HG03432 (cell line): Measurements from ENCODE around the gene MADCAM1.

Experiments used
- ATAC-seq: cut with Tn5 transposase; IDR thresholded peaks from one replicate; pipeline ENCODE4 v1.9.1; 2021; ENCODE audit warnings: mild to moderate bottlenecking, moderate library complexity; ENCODE audit not compliant: unreplicated experiment

Gene MADCAM1

GRCh38 chr19:547836-548720, 51.8 kb downstream of the MADCAM1 start:
- no peak for ATAC-seq

- ATAC-seq, result no peak
These were observed 52.9 kb downstream of the MADCAM1 start for GRCh38 chr19:548886-549830.

DNA sequence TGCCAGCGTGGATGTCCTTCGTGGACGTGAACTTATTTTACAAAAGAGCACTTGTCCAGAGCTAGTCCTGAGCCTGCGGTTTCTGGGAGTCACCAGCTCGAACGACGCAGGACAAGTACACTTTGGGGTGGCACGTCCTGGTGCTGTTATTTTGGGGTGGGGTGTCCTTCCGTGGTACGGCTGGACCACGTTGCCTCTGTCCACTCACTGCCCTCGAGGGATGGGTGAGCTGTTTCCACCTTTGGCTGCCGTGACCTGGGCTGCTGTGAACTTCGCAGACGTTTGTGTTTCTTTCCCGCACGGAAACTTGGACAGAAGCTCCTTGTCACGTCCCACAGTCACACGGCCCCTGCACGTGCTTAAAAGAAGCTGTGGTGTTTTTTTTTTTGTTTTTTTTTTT, 58.5 kb downstream of the MADCAM1 start:
- ATAC-seq, result no peak
